Limb (tissue), 2 donors: ENCODE data around the gene MAP2K7.
"Not testable (repeated sequence)": the region's sequence is repeated elsewhere in the genome, so short reads cannot be mapped to it uniquely, and the experiment has no call there.

Experiments
- DNase-seq, 2 donors: peaks; one replicate each; pipeline ENCODE4 v3.0.0-alpha.2; 2016; ENCODE audit errors: extremely low spot score in 2 of 2

Gene MAP2K7

DNA sequence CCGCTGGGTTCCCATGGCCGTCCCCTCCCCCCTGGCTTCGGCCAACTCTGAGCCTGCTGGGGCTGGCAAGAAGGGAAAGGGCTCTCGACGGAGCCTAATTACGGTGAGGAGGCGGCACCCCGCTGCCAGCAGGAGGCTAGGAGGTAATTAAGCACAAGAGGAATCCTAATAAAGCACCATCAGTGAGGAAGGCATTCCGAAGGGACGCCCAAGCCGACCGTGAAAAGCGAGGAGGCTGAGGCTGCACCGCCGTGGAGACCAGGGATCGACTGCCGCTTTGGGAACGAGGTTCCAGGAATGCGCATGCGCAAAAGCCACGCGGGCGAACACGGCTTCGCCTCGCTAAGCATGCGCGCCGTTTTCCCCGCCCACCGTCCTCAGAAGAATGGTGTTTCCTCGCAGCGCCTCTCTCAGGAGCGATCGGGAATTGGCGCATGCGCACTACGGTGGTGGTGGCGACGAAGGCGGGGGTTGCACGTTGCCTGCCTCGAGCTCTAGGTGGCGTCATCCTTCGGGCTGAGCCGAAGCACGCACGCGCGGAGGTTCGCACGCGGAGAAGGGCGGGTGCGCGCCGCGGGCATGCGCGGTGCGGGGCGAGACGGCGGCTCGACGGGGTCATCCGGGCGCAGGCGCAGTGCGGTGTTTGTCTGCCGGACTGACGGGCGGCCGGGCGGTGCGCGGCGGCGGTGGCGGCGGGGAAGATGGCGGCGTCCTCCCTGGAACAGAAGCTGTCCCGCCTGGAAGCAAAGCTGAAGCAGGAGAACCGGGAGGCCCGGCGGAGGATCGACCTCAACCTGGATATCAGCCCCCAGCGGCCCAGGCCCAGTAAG is at the start of gene MAP2K7:
MAP2K7 (plus strand) TSS at position 634 of the 830 bp plus-strand sequence; CDS start at position 702, 68 bp downstream.
- peak; percentile 99 to 100 for DNase-seq

GRCh38 chr19:7855426-7856108 is 48.1 kb upstream of the MAP2K7 start:
- DNase-seq = no peak

DNA sequence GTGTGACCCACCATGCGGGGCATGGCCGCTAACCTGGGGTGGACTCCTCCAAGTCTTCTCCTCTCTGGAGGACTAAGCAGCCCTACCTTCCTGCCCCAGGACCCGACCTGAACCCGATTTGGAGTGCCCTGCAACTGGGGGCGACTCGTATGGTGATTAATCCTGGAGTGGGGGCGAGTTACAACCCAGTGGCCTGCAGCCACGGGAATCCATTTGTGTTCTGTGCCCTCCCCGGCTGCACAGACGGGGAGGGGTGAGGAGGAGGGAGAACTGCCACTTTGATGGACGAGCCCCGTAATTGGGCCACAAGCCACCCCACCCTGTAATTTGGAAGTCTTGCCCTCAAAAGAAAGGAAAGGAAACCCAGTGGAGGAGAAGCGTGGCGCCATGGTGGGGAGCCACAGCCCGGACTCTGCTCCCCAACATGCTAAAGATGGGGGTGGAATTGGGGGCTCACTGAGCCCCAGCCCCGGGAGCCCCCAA is 47.5 kb upstream of the MAP2K7 start:
- no peak for DNase-seq

GRCh38 chr19:7856679-7857663 is 46.7 kb upstream of the MAP2K7 start:
- no peak for DNase-seq

GRCh38 chr19:7857727-7858108 is 46.0 kb upstream of the MAP2K7 start:
- DNase-seq = no peak

- DNase-seq = no peak
These were observed 45.4 kb upstream of the MAP2K7 start for GRCh38 chr19:7858109-7858770.

DNA sequence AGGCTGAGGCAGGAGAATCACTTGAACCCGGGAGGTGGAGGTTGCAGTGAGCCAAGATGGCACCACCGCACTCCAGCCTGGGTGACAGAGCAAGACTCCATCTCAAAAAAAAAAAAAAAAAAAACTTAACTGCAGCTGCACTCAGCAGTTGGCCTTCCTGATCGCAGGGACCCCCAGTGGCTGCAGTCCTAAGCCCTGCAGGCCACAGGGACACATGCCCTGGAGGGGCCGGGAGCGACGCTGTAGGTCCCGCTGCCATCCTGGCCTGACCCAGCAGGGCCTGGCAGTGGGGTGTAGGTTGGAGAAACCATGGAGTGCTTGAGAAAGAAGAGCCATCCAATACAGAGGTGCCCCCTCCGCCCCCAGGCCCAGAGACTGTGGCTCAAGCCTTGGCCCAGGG is 44.6 kb upstream of the MAP2K7 start:
- not testable (repeated sequence) for DNase-seq

GRCh38 chr19:7859831-7860713 is 43.6 kb upstream of the MAP2K7 start:
- no peak for DNase-seq

DNA sequence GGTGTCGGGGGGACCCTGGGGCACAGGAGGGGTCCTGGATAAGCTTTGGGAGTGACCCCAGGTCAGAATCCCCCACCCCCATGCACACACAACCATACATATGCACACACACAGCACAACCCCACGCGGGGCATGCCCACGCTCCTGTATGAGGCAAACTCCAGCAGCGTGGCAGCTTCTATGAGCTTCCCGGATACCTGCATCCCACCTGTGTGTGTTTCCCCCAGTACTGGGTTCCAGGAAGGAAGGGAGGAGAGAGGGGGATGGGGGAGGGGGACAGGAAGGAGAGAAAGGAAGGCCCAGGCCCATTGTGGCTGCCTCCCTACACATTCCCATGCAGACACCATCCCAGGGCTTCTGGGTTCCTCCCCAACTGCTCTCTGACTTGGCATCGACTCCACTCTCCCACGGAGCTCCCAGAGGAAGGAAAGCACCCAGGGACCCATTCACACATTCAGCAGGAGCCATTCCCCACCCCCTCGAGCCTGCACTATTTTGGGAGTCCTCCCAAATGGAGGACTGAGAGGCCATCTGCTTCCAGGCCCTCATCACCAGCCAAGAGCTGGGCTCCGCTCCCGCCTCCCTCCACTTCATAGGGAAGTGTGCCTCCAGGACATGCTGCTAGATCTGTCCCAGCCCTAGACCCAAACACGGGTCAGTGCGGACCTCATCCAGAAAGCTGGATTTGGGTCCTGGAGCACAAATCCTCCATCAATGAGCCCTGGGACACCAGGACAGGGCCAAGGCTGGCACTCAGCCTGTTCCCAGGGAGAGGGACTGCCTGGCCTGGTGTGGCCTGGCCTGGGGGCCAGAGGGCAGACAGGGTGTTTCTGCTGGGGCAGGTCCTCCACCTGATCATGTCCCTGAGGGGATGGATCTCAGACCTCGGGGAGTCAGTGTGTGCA is 42.7 kb upstream of the MAP2K7 start:
- DNase-seq = no peak

GRCh38 chr19:7861619-7862412 is 41.9 kb upstream of the MAP2K7 start:
- no peak for DNase-seq

DNA sequence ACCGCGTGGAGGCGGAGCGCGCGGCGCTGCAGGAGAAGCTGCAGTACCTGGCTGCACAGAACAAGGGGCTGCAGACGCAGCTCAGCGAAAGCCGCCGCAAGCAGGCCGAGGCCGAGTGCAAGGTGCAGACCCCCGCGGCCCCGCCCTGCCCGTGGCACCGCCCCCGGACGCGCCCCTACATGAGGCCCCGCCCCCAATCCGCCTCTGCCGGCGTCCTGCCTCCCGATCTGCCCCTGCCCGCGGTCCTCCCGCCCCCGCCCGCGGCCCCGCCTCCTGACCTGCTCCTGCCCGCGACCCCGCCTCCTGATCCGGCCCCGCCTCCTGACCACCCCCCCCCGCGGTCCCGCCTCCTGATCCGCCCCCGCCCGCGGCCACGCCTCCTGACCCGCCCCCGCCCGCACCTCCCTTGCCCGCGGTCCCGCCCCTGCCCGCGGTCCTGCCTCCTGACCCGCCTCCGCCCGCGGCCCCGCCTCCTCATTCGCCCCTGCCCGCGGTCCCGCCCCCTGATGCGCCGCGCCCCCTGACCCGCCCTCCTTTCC is 41.2 kb upstream of the MAP2K7 start:
- peak in 1 of 2 donors; percentile 89 for DNase-seq

GRCh38 chr19:7863157-7863970 is 40.3 kb upstream of the MAP2K7 start:
- peak in 1 of 2 donors; percentile 39 for DNase-seq

DNA sequence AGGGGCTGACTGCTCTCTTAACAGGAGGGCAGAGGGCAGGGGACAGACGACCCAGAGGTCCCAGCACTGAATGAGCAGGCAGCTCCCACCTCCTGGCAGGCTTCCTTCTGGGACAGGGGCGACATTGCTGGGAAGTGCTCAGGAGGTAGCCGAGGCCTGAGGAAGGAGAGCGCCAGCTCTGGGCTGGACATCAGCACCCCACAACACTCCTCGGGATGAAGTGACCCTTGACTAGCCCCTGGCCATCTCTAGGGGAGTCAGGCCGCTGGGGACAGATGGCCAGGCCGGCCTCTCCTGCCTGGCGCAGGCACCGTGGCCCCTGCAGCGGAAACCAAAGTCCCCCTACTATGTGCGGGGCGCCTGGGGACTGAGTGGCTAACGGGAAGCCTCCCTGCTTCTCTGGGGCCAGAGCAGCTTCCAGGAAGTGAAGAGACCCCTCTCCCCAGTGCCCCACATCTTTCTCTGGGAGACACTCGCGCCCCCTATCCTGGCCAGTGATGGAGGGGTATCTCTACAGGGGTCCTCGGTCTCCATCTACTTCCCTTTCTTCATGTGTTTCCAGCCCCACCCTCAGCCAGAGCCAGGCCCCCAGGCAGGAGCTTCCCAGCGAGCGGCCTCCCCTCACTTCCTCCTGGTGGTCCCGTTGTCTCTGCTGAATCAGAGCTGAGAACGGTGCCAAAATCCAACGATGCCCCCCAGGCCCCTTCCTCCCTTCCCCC is 39.5 kb upstream of the MAP2K7 start:
- DNase-seq = peak in 1 of 2 donors; percentile 40

GRCh38 chr19:7864690-7865074 is 39.0 kb upstream of the MAP2K7 start:
- DNase-seq = no peak

DNA sequence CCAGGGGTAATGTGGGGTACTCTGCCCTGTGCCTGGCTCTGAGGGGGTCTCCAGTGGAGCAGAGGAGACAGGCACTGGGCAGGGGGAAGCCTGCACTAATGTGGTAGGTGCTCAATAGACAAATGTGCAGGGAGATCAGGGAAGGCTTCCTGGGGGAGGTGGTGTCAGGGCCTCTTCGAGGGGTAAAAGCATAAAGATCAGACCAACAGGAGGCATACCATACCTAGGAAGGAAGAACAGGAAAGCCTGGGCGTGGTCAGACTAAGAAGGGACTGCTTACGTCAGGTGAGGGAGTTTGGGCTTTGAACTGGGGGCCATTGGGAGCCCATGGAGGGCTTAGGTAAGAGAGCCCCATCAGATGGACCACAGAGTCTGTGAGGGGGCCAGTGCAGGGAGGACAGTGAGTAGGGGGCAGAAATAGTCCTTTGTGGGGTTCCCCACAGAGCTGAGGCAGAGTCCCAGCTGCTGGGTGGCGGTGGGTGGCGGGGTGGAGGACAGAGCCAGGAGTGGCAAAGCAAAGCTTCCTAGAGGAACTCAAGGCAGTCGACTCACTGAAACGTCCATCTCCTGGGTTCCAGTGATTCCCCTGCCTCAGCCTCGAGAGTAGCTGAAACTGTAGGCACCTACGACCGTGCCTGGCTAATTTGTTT is 38.3 kb upstream of the MAP2K7 start:
- DNase-seq = no peak
